ENCODE data around the gene NRXN3.

NRXN3 gene

DNA sequence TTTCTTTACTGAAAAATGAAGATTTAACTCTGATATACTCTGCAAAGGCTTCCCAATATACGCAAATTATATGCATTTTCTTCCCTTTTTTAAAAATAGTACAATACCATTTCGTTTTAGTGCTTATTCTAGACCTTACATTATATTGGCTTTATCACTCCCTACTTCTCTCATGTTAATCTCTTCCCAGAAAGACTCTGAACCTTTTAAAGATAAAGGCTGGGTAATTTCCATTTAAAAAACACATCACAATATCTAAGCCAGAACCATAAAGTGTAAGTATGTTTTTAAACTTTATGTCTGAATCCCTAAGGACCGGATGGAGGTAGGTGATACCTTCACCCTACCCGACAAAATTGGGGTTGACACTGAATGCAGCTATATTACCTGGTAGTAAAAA, 1720.4 kb downstream of the NRXN3 start:
- DNase-seq = no peak

DNA sequence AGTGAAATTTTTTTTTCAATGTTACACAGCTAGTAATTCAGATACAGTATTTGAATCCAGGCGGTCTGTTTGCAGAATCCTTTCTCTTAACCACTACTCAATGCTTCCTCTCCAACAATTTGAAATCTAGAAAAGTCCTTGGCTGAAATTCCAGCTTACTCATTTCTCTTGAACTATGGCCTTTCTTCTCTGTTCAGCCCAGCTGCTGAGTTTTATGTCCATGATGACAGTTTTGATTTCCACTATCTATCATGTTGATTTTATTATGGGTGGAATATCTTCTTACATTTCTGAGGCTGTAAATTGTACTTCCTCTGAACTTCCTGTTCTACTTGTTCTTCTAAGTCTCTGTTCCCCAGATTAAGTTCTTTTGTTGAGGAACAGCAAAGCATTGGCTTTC, 1725.8 kb downstream of the NRXN3 start:
- no peak for DNase-seq

DNA sequence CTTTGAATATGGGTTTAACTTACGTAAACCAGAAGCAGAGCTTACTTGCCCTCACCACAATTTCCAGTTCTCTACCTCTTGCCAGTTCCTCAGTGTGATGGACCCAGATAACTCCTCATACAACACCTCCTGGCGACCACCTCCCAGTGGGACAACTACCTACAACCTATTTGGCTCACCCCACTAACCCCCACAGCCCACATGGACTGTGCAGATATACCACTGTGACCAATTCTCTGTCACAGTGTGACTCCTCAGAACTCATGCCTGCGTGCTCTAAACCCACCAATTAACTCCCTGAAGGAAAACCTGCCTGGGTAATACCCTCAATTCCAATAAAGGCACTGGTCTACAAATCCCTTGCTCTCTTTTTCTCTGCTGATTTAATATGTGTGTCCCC, 1729.4 kb downstream of the NRXN3 start:
- no peak for DNase-seq

DNA sequence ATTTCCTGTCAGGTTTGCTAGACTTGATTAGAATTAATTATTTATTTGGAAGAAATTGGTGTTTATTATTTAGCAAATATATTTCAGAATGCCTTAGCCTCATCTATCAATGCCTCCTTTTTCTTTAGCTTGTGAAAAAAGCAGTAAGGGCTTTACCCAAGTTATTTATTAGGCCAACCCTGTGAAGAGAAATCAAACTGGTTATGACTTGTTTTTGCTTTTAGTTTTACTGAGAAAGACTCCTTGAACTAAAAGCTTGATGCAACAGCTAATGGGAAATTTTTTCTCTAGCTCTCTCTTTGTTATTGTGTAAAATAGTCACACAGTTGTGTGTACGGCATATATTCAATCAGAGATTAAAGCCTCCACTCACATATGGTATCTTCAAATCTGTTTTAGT, 1734.3 kb downstream of the NRXN3 start:
- DNase-seq = no peak

DNA sequence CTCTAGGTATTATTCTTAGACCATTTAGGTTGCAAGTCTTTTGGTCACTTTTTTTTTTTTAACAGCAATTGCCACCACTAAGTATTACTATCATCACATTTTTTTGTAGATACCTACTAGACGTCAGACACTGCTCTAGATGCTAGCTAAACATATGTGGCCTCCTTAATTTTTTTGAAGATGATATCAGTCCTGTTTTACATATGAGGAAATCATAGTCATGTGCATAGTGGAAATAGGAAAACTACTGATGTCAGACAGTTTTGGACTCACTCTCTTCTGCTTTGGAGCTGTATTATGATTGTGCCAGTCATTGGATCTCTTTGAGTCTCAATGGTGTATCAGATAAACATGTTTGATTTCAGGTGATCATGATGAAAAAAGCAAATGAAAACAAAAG, 1736.8 kb downstream of the NRXN3 start:
- no peak for DNase-seq

DNA sequence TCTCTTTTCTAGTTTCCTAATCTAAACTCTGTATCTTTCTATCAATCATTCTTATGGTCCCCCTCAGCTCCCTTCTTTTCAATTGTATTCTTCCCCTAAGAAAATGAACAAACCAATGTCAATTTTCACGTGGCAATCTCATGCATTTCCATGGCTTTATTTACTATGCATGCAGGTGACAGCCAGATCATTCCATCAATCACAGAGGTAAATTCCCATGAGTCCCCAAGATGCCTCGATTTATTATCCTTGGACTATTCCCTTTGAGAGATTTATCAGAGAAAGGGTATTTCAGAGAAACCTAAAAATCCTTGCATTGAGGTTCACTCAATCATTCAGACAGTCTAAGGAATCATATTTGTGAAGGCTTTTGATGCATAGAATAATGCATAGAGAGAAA, 1739.9 kb downstream of the NRXN3 start:
- DNase-seq = no peak

DNA sequence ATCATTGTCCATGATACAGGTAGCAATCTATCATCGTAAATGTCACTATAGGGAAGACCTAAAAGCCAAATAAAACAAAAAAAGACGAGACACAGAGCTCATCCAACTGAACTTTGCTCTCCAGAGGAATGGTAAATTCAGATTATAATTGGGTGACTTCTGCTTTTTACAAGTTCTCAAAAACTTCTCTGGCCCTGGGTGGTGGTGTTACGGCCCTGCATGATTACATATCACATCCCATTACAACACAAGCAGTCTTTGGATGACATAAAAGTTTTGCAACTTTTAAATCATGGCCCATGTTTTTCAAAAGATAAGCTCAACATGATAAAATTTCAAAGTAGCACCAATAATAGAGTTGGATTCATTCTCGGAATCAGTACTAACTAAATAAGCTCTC, 1741.6 kb downstream of the NRXN3 start:
- no peak for DNase-seq

DNA sequence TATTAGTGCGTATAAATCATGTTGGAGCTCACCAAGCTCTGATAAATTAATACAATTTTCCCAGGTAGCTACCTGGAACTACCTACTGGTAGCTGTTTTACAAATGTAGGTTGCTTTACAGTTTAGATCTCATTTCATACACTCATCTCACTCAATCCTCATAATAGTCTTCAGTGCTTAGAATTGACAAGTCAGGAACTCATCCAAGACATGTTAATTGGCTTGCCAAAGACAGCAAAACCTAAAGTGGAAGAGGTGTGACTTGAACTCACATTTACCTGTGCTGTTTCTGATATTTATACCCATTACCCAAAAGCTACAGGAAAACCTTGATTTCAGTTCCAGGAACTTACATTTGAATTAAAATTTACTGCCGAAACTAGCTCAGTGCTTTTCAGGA, 1744.4 kb downstream of the NRXN3 start:
- DNase-seq = no peak

DNA sequence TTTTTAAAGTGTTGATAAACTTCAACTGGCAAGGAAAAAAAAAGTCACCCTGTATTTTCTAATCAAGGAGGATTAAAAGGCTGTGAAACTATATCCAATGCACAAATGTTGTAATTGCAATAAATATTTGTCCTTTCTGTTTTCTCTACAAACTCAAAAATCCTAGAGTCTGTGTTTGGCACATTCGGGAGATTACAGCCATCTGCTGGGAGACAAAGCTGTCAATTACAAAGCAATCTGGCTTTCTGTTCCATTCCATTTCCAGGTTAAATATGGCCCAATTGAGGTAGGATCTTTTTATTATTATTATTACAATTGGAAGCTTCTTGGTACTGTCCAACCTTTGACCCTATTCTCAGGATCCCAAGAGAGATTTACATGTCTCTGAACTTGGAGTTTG, 1745.2 kb downstream of the NRXN3 start:
- DNase-seq = no peak

DNA sequence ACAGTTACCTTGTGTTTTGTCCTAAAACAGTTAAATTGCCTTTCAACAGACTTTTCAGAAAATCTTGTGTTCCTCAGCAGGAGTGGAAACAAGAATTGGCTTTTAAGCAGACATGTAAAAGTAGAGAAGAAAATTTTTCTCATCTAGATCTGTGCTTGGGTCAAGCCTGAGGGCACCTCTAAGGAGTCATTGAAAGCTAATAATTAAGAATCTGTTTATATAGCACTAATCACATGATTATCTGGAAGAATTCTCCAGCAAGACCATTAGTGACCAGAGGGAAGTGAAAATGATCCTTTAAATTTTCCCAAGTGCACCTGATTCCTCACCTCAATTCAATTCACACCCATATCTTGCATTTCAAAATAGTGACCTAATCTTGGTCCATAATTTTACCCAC, 1746.1 kb downstream of the NRXN3 start:
- DNase-seq = no peak

DNA sequence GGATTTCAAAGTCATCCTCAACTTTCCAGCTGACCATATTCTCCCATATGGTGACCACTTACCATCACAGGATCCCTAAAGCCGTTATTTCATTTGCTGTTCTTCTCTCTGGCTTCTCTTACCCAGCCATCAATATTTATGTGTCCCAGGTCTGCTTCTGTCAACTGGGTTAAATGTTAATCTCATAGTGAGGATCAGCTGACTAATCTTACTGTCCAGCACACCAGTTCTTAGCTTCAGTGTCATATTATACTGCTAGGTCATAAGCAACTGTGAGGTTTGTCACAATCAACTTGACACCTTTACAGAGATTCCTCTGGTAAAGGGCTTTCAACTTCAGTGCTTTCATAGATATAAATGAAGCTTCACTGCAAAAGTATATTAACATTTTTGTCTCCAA, 1746.7 kb downstream of the NRXN3 start:
- DNase-seq = no peak
